ENCODE data around the gene NLN. TPM values are rescaled to one million over a fixed set of nuclear protein-coding genes. Genes with fewer than 3 reads are reported as not detected.

NLN gene
- total and polyA plus RNA-seq, 9 of the 15 experiments (the other 6 are each of a cell fraction or from before 2014, with no cell fraction given), result 6.9 to 45.2 (median 28.8) TPM

- no peak overlapping the region for H3K4me2 ChIP-seq (ENCODE audit: insufficient read depth, low read length)
- ChIA-PET POLR2A (no interaction called here), CTCF (ENCODE audit: low intra/inter-chr PET ratio) (no interaction called here)
- no peak for FAIRE-seq
- BruUV-seq (replicated peaks), result no TSS peak
- no peaks in the 10 kb centered on the region for H3K9me3 ChIP-seq (replicated peaks; ENCODE audit: control insufficient read depth, insufficient read depth, low read depth, low read length)
- intact Hi-C loops (cut with micrococcal nuclease) (no loop called here), in situ Hi-C loops (cut with MboI) (no loop called here)
- H4K20me1 ChIP-seq (replicated peaks; ENCODE audit: control insufficient read depth, insufficient read depth, low read length), result no peaks in the 10 kb centered on the region
- 60% methylated on average over 2 of the region's 2 CpGs for WGBS (ENCODE audit: insufficient coverage, low coverage, missing lambda C conversion rate)
- no peak overlapping the region for H3K27ac ChIP-seq (ENCODE audit: extremely low read depth, low read depth, low read length)
- no peak overlapping the region for H3K9ac ChIP-seq (ENCODE audit: insufficient read depth in 1 of 2, low read depth in 2 of 2, low read length in 2 of 2)
- H3K79me2 ChIP-seq (ENCODE audit: control insufficient read depth, insufficient read depth, low read length), result no peaks in the 10 kb centered on the region
- no peak for ATAC-seq
- no peaks in the 10 kb centered on the region for H3K36me3 ChIP-seq (ENCODE audit: control insufficient read depth, insufficient read depth, low read length)
- H3K9me1 ChIP-seq (ENCODE audit: control insufficient read depth, insufficient read depth, low read length), result no peaks in the 10 kb centered on the region
- H3K27me3 ChIP-seq (ENCODE audit: control insufficient read depth in 2 of 2, insufficient read depth in 2 of 2, low read length in 2 of 2), result peaks cover 0 to 8% of the 10 kb centered on the region in 2 experiments; a peak in 1 of 5 replicates
- DNase-seq (ENCODE audit: extremely low read depth in 1 of 4, low spot score in 3 of 4), result no peak
- no peaks in the 10 kb centered on the region; a peak in 2 of 5 replicates for H3K4me1 ChIP-seq (replicated peaks in 1 of 2; ENCODE audit: control insufficient read depth in 2 of 2, insufficient read depth in 2 of 2, low read length in 2 of 2)
- H3K4me3 ChIP-seq, result no peak overlapping the region
- TF ChIP-seq ZNF253 (CRISPR knock-in tag; conservative IDR thresholded peaks at IDR 0.05) (no peak), RNF2 (IDR thresholded peaks at IDR 0.05) (no peak), NR4A1 (CRISPR knock-in tag; IDR thresholded peaks at IDR 0.05) (no peak), NR4A1 (tag; IDR thresholded peaks at IDR 0.05) (no peak), SREBF1 (IDR thresholded peaks at IDR 0.05; ENCODE audit: borderline replicate concordance, low read depth, low read length) (no peak), ZNF444 (CRISPR knock-in tag; IDR thresholded peaks at IDR 0.05) (no peak), ZNF316 (IDR thresholded peaks at IDR 0.05) (peak; percentile 18; the same call in 1 of the 2 replicates), SFPQ (IDR thresholded peaks at IDR 0.05; ENCODE audit: low read depth, low read length) (no peak)
- no peak overlapping the region for H2AFZ ChIP-seq (ENCODE audit: low read depth, low read length)
Measured at GRCh38 chr5:65854925-65855324, 132.9 kb downstream of the NLN start.
